GM21447 (cell line): ENCODE measurements around the gene PTPRR.

Experiments used
- ATAC-seq: cut with Tn5 transposase; IDR thresholded peaks from one replicate; pipeline ENCODE4 v1.9.1; 2021; ENCODE audit not compliant: unreplicated experiment

The PTPRR gene

DNA sequence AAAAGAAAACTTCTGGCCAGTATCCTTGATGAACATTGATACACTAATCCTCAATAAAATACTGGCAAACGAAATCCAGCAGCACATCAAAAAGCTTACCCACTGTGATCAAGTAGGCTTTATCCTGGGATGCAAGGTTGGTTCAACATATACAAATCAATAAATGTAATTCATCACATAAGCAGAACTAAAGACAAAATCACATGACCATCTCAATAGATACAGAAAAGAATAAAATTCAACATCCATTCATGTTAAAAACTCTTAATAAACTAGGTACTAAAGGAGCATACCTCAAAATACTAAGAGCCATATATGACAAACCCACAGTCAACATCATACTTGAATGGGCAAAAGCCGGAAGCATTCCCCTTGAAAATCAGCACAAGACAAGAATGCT is 211.5 kb downstream of the PTPRR start:
- no peak for ATAC-seq

GRCh38 chr12:70706611-70707010 is 213.9 kb downstream of the PTPRR start:
- no peak for ATAC-seq

DNA sequence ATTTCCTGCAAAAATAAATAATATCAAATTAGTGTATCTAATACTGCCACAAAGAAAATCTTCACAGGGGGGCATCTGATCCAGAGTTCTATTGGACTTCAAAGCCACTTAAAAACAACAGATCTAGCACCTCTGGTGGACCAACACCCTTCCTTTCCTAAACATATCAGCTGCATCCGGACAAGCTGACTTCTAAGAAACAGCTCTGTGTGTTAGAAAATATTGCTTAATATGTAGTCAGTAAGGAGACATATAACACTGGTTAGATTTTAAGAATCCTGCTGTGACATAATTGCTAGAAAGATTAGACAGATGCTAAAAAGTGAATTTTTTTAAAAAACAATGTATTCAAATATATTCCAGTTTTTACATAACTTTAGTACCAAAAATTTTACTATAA is 222.2 kb downstream of the PTPRR start:
- ATAC-seq: no peak

DNA sequence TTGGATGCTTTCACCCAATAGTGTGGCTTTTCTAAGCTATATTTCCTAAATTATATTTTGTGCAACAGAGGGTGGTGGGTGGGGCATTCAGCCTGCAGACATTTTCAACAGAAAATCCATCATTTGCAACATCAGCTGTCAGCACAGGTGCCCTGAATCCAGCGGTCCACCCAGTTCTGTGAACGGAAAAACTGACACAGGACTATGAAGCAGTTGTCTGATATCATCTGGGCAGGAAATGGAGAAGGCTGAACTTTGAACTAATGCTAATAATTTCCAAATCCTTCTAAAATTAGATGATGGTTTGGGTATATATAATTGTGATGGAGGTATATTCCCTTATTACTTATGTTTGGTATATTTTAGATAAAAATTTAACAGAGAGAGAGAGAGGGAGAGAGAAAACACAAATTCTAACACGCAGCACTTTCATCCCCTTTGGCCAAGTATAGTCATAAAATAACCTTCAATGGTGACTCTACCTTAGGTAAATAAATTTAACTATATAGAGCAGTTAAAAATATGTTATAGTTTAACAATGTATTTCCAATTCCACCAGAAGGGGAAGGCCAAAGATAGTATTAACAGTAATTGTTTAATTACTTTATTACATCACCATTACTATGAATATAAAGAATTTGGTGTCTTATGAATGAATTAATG is 225.0 kb downstream of the PTPRR start:
- no peak for ATAC-seq

DNA sequence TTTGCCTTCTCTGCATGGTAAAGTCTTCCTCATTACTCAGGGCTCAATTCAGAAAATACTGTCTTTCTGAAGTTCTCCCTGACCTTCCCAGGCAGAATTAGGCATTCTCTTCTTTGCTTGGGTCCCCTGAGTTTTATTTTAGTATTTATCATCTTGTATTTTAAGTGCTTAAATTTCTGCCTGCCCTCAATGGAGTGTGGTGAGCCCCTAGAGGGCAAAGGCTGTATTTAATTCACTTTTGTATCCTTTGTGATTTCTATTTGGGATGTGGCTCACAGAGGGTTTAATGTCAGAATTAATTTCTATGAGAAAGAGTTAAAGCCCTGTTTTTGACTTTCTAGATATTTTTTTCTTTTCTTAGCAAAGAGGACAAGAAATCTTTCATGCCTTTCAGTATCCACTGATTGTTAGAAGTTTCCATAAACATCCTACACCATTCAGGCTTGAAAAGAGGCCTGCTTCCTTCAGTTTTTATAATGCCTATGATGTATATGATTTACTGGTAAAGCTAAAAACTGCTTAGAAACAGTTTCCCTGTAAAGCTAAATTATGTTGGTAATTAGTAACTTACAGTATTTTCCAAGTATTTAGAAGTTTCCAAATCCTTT is 227.8 kb downstream of the PTPRR start:
- no peak for ATAC-seq

DNA sequence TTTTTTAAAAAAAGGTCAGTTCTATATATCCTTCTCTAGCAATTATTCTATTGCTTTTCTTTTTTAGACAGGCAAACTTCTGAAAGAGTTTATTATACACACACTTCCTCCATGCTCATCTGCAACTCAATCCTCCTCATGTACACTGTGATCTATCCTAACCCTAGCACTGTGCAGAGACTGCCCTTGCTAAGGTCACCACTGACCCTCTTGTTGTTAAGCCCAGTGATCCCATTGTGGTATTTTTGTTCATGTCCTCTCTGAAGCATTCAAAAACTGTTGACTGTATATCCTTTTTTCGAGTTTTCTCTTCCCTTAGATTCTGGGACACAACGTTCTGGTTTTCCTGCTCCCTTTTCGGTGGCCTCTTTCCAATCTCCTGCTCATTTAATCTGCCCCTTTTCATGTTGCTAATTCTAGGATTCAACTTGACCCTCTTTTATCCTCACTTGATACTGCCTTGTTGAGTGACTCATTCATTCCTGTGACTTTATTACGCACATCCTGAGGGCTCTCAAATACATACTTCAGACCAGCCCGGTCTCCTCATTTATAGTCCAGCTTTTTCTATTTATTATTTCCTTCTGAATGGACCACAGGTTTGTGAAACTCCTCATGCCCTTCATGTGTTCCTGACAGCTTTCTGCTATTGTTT is 229.4 kb downstream of the PTPRR start:
- ATAC-seq: no peak

GRCh38 chr12:70686907-70687306 is 233.6 kb downstream of the PTPRR start:
- no peak for ATAC-seq

GRCh38 chr12:70686299-70686698 is 234.2 kb downstream of the PTPRR start:
- ATAC-seq: no peak

DNA sequence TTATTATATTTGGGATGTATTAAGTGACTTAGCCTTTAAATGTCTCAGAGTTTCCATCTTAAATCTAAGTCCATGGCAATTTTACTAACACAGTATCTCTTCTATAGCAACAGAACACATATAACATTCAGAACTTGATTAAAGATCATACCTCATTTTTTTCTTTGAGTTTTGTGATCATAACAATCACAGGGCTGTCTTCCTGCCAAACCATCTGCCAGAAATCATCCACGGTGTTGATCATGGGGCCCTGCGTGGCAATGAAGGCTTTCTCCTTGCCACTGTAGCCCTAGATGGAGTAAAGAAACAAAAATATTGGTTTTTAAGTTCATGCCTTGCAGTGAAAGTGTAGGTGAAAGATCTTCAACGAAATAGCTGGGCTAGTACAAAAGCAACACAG is 236.6 kb downstream of the PTPRR start:
- no peak for ATAC-seq

- ATAC-seq: no peak
These were observed 248.8 kb downstream of the PTPRR start for GRCh38 chr12:70671698-70672097.

- ATAC-seq: no peak
These were observed 249.6 kb downstream of the PTPRR start for GRCh38 chr12:70670948-70671347.

GRCh38 chr12:70667253-70667652 is 253.3 kb downstream of the PTPRR start:
- ATAC-seq: no peak

GRCh38 chr12:70666364-70666763 is 254.2 kb downstream of the PTPRR start:
- no peak for ATAC-seq

DNA sequence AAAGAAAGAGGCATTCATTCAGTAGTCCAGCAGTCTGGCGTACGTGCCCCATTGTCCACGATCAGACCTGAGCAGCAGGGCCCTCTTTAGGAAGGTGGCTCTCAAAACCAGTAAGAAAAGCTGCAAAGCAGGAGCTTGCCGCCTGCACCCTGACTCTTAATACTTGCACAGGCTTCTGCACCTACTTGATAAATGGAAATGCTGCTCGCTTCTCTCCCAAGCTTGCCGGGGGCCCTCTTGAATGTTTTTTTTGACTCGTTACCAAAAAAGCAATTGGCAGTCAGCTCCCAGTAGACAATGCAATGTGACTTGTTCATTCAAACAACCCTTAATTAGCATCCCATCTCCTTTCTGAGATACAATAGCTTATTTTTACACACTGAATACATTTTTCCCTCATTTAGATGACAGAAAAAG is 256.1 kb downstream of the PTPRR start:
- no peak for ATAC-seq

DNA sequence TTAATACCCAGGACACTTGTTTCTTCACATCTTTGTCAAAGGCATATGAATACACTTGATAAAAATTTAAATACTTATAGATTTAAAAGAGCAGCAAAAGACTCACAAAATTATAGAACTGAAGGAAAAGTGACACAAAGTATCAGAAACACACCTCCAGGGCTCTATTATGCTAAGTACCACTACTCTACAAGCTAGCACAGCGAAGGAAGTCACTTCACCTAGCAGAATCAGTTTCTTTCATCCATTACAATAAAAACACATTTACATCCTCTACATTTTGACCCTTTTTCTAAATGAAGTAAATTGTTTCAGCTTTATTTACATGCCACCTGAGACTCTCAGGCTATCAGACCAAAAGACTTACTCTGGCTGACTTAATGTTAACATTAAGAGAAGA is 256.7 kb downstream of the PTPRR start:
- no peak for ATAC-seq

DNA sequence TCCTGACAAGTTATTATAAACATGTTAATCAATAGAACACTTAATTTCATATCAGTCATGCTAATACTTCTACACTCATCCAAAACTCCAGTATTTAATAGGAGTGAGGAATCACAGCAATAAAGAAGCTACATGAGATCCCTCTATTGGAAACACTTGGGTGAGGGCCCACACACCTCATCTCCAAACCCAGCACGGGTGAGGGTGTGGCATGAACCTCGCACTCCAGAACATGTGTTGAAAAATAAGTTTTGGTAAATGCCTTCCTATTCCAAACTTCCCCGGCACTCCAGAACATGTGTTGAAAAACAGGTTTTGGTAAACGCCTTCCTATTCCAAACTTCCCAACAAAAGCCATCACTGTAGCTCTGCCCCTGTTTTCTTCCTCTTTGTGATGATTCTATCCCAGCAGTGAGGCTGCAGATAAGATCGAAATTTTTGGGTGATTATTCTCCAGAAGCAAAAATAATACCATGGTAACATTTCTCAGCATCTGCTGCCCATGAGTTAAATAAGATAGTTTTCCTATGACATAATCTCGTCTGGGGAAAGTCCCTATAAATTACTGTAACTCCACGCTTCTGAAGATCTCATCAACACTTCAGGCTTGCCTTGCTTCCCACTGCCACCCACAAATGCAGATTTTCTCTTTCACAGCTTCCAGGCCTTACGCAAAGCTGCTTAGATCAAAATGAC is 258.9 kb downstream of the PTPRR start:
- ATAC-seq: no peak

- no peak for ATAC-seq
These were observed 259.8 kb downstream of the PTPRR start for GRCh38 chr12:70660620-70661219.

DNA sequence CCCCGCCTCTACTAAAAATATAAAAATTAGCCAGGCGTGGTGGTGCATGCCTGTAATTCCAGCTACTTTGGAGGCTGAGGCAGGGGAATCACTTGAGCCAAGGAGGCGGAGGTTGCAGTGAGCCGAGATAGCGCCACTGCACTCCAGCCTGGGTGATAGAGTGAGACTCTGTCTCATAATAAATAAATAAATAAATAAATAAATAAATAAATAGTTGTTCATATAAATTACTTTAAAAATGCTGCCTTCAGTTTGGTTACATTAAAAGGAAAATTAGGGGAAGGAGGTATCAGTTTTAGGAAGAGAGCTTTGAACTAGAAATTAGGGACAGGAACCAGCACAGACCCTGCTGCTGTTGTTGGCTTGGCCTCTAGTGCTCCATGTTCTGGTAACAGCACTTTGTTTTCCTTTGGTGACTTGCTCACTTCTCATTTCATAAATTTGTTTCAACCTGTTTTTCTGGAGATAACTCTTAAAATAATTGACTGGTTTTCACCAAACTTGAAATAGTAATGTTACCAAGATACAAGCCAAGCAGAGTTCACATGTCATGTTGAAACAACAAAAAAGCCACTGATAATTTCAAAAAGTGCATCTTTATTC is 260.4 kb downstream of the PTPRR start:
- no peak for ATAC-seq

DNA sequence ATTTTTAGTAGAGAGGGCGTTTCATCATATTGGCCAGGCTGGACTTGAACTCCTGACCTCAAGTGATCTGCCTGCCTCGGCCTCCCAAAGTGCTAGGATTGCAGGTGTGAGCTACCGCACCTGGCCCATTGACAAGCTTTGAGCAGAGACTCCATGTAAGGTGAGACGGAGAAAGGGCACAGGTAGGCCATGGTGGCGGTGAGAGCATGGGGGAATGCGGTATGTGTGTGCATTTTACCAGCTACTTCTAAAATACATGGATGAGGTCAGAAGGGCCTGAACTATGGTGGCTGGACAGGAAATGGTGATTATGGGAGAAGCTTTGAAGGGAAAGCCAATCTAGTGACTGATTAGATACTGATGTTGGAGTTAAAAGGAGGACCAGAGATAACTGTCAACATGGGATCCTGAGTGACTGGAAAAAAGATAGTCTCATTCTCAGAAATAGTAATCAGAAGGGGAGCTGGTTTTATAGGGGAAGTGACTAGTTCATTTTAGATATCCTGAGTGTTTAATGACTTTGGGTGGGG is 261.4 kb downstream of the PTPRR start:
- ATAC-seq: no peak

- ATAC-seq: no peak
These were observed 262.8 kb downstream of the PTPRR start for GRCh38 chr12:70657616-70658286.
